HCT116 (cell line): ENCODE measurements around the gene CARNS1. TPM values are rescaled to one million over a fixed set of nuclear protein-coding genes. Genes with fewer than 3 reads are reported as not detected.
A peak's percentile ranks its signal among the peaks of the same experiment; 100 is the strongest.

Experiments used
- ATAC-seq: fragments of 200-7000 bp; cut with Tn5 transposase; 2 replicates; pipeline ENCODE4 v1.9.1; 2020; ENCODE audit warnings: mild to moderate bottlenecking, moderate library complexity
- BruUV-seq: library from RNA; stranded (reverse); fragments of 400-500 nt; replicated peaks from 2 replicates; lab custom pipeline; 2021; lab: Mats Ljungman, UMichigan
- CTCF ChIA-PET: fragments of 300-600 bp; sonication (Branson Sonifier 250); formaldehyde crosslinking; loops from one replicate; lab custom pipeline; 2021; ENCODE audit warnings: antibody characterized with exemption; lab: Charles Lee
- POLR2A ChIA-PET: fragments of 300-600, 350-600 bp; sonication (Branson Sonifier 250); formaldehyde crosslinking; loops from one replicate; lab custom pipeline; 2021; ENCODE audit warnings: antibody characterized with exemption; lab: Charles Lee
- RAD21 ChIA-PET, 2 experiments: fragments of 300-600 bp; sonication (Branson Sonifier 250); formaldehyde crosslinking; loops; one replicate each; lab custom pipeline; 2023; ENCODE audit warnings: low total read pairs in 2 of 2; ENCODE audit not compliant: uncharacterized antibody in 2 of 2, unreplicated experiment in 2 of 2, low non-redundant PET in 1 of 2; lab: Charles Lee
- DNase-seq: peaks from one replicate; pipeline ENCODE4 v3.0.0-alpha.2; 2010; ENCODE audit warnings: low read depth, low spot score
- H2AFZ ChIP-seq: fragments of 200-600 bp; shearing (Covaris generic), sonication (generic); 2 replicates; pipeline ENCODE4 v1.6.1; 2017; ENCODE audit warnings: low read depth, mixed run types, mixed read lengths, antibody characterized with exemption, low read length; ENCODE audit not compliant: poor library complexity, severe bottlenecking
- H3K27ac ChIP-seq: 2 replicates; pipeline ENCODE4 v1.5.1; 2012; ENCODE audit warnings: low read depth, low read length
- H3K27me3 ChIP-seq: fragments of 200-600 bp; sonication (generic); 2 replicates; pipeline ENCODE4 v1.6.1; 2016; ENCODE audit warnings: mixed run types, low read length, mixed read lengths; ENCODE audit not compliant: insufficient read depth
- H3K36me3 ChIP-seq, 2 experiments: fragments of 200-500 bp in 1 of 2; fragments of 200-600 bp in 1 of 2; sonication (Bioruptor generic) in 1 of 2; sonication (generic) in 1 of 2; 2 replicates each; pipeline versions ENCODE4 v1.5.1 to v1.6.1; 2014 to 2016; ENCODE audit warnings: low read length in 2 of 2, inconsistent platforms in 1 of 2, mixed read lengths in 1 of 2, mixed run types in 1 of 2; ENCODE audit not compliant: insufficient read depth in 2 of 2, control insufficient read depth in 1 of 2
- H3K4me1 ChIP-seq, 2 experiments: fragments of 200-600 bp in 1 of 2; sonication (generic) in 1 of 2; 2 replicates each; pipeline versions ENCODE4 v1.5.1 to v1.6.1; 2012 to 2017; ENCODE audit warnings: low read length in 2 of 2, inconsistent platforms in 1 of 2, mild to moderate bottlenecking in 1 of 2, mixed read lengths in 1 of 2, mixed run types in 1 of 2, moderate library complexity in 1 of 2; ENCODE audit not compliant: insufficient read depth in 2 of 2, control insufficient read depth in 1 of 2
- H3K4me2 ChIP-seq: fragments of 200-600 bp; sonication (generic); 2 replicates; pipeline ENCODE4 v1.6.1; 2017; ENCODE audit warnings: mixed run types, low read length, mixed read lengths
- H3K4me3 ChIP-seq, 2 experiments: fragments of 200-600 bp in 1 of 2; sonication (generic) in 1 of 2; replicated peaks in 1 of 2; 2 replicates each; pipeline ENCODE4 v1.5.1; 2011 to 2016; ENCODE audit warnings: low read length in 2 of 2, control low read depth in 1 of 2, low read depth in 1 of 2, mild to moderate bottlenecking in 1 of 2, mixed read lengths in 1 of 2, mixed run types in 1 of 2
- H3K79me2 ChIP-seq: fragments of 200-600 bp; sonication (generic); 2 replicates; pipeline ENCODE4 v1.6.1; 2017; ENCODE audit warnings: mild to moderate bottlenecking, mixed run types, low read length, moderate library complexity, mixed read lengths; ENCODE audit not compliant: insufficient read depth
- H3K9ac ChIP-seq: fragments of 200-600 bp; sonication (generic); 2 replicates; pipeline ENCODE4 v1.6.1; 2016; ENCODE audit warnings: low read length, mixed read lengths
- H3K9me2 ChIP-seq: fragments of 200-600 bp; sonication (generic), shearing (Covaris generic); 2 replicates; pipeline ENCODE4 v1.6.1; 2017; ENCODE audit warnings: mixed run types, mild to moderate bottlenecking, moderate library complexity; ENCODE audit not compliant: insufficient read depth
- H3K9me3 ChIP-seq, 2 experiments: fragments of 200-500 bp in 1 of 2; fragments of 200-600 bp in 1 of 2; sonication (Bioruptor generic) in 1 of 2; sonication (generic) in 1 of 2; 2 replicates each; pipeline ENCODE4 v1.6.1; 2014 to 2017; ENCODE audit warnings: low read length in 2 of 2, mixed read lengths in 2 of 2, inconsistent platforms in 1 of 2, low read depth in 1 of 2, mild to moderate bottlenecking in 1 of 2, mixed run types in 1 of 2, moderate library complexity in 1 of 2; ENCODE audit not compliant: control insufficient read depth in 1 of 2, insufficient read depth in 1 of 2
- H4K20me1 ChIP-seq: fragments of 200-600 bp; sonication (generic), shearing (Covaris generic); 2 replicates; pipeline ENCODE4 v1.6.1; 2017; ENCODE audit warnings: mixed run types, mild to moderate bottlenecking, moderate library complexity; ENCODE audit not compliant: insufficient read depth
- EGR1 ChIP-seq: IDR thresholded peaks from 2 replicates; pipeline ENCODE4 v1.6.1; 2012; ENCODE audit warnings: low read depth
- ELF1 ChIP-seq: IDR thresholded peaks from 2 replicates; pipeline ENCODE4 v1.6.1; 2012; ENCODE audit warnings: low read depth, borderline replicate concordance
- EZH2phosphoT487 ChIP-seq: fragments of 200-600 bp; IDR thresholded peaks from 2 replicates; pipeline ENCODE4 v1.6.1; 2018; ENCODE audit warnings: antibody characterized with exemption, borderline replicate concordance
- JUND ChIP-seq: IDR thresholded peaks from 2 replicates; pipeline ENCODE4 v1.6.1; 2012
- POLR2A ChIP-seq: IDR thresholded peaks from 2 replicates; pipeline ENCODE4 v1.7.0; 2011; ENCODE audit warnings: borderline replicate concordance; ENCODE audit not compliant: insufficient read depth, insufficient read length; ENCODE audit errors: extremely low read depth
- POLR2AphosphoS5 ChIP-seq: IDR thresholded peaks from 2 replicates; pipeline ENCODE4 v1.6.1; 2011; ENCODE audit warnings: mild to moderate bottlenecking, low read depth, low read length, moderate library complexity
- RAD21 ChIP-seq: IDR thresholded peaks from 2 replicates; pipeline ENCODE4 v1.6.1; 2012; ENCODE audit warnings: low read depth, mild to moderate bottlenecking
- REST ChIP-seq: IDR thresholded peaks from 2 replicates; pipeline ENCODE4 v1.6.1; 2012; ENCODE audit warnings: low read depth
- SIN3A ChIP-seq: IDR thresholded peaks from 2 replicates; pipeline ENCODE4 v1.6.1; 2012; ENCODE audit warnings: low read depth
- SP1 ChIP-seq: IDR thresholded peaks from 2 replicates; pipeline ENCODE4 v1.6.1; 2012; ENCODE audit warnings: low read depth
- TCF7L2 ChIP-seq: IDR thresholded peaks from 2 replicates; pipeline ENCODE4 v1.7.0; 2011; ENCODE audit warnings: borderline replicate concordance, inconsistent platforms; ENCODE audit not compliant: insufficient read depth, insufficient read length; ENCODE audit errors: extremely low read depth
- intact Hi-C: fragments of 100-400 bp; cut with micrococcal nuclease; formaldehyde crosslinking; loops from 2 replicates; pipeline ENCODE4 v1.10.0; 2022
- total RNA-seq: library from RNA; stranded (reverse); gene quantifications from one replicate; pipeline ENCODE4 v1.2.1, GENCODE V29; 2021; ENCODE audit not compliant: unreplicated experiment
- TF ChIP-seq, protein P1 (sequence below): IDR thresholded peaks from 2 replicates; pipeline ENCODE4 v1.6.1; 2012
- TF ChIP-seq, protein P2 (sequence below): IDR thresholded peaks from 2 replicates; pipeline ENCODE4 v1.6.1; 2011; ENCODE audit warnings: mild to moderate bottlenecking, low read length, moderate library complexity; ENCODE audit not compliant: insufficient replicate concordance; ENCODE audit errors: extremely low read depth
- TF ChIP-seq, protein P3 (sequence below): IDR thresholded peaks from 2 replicates; pipeline ENCODE4 v1.6.1; 2012

The CARNS1 gene
- total RNA-seq, 1 experiment from 2014 or later: 1.0 TPM

DNA sequence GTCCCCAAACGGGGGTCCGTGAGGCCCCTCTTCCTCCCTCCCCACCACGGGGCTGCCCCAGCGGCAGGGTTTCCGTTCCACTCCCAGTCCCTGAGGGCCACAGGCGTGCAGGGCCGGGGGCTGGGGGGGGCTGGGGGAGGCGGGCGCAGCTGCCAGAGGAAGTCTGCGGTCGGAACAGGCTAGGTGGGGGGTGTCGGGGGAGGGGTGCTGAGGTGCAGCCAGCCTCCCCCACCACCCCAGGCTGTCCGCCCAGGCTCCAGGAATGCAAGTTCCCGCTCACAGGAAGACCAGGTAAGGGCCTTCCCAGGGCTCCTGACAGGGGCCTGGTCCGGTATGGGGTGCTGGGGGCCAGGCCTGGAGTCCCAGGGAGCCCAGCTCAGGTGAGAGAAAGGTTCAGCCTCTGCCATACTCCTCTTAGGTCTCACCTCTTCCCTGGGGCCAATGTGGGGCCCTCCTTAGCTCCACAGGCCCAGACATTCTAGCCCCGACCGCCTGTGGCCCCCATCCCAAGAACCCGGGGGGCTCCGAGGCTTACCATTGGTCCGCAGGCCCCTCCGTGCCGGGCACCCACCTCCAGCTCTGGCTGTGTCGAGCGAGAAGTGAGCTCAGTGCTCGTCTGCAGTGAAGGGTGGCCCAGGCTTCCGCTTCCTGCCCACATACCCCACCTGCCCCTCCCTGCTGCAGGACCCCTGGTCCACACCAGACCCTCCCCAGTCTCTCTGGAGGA is 21.8 kb downstream of the CARNS1 start, which contains the start of gene PTPRCAP:
TSS of gene PTPRCAP (minus strand) at position 601 of the 727 bp plus-strand sequence. CDS start at position 538, 63 bp downstream.
- intact Hi-C loops: no loop called here
- Histone ChIP-seq H3K4me3 (no peak within 1 kb of the TSS), H3K79me2 (no peaks in the 10 kb centered on the region), H3K4me2 (no peak within 1 kb of the TSS), H3K9me2 (no peaks in the 10 kb centered on the region), H2AFZ (no peak within 1 kb of the TSS), H3K27ac (peak within 1 kb of the TSS; percentile 8; the same call in 1 of the 2 replicates), H3K9me3 (no peaks in the 10 kb centered on the region), H4K20me1 (no peaks in the 10 kb centered on the region), H3K36me3 (peaks cover 7 to 10% of the 10 kb centered on the region in 2 experiments; a peak in 3 of 4 replicates), H3K9ac (no peak within 1 kb of the TSS), H3K4me1 (peaks cover 0 to 20% of the 10 kb centered on the region in 2 experiments; a peak in 3 of 4 replicates), H3K27me3 (no peaks in the 10 kb centered on the region)
- ChIA-PET POLR2A (interaction anchor here (0.6 kb wide), 1 partner anchor 9 kb away, joined by 4 read pairs; the partner anchor contains the start of gene RPS6KB2), CTCF (no interaction called here), RAD21 (no interaction called here)
- no peak for DNase-seq
- BruUV-seq: no TSS peak
- TF ChIP-seq JUND (no peak), ELF1 (no peak), EZH2phosphoT487 (no peak), SP1 (no peak), SIN3A (no peak), REST (no peak), RAD21 (no peak), POLR2A (no peak), EGR1 (no peak), POLR2AphosphoS5 (no peak), TCF7L2 (no peak)
- TF ChIP-seq, protein P1, sequence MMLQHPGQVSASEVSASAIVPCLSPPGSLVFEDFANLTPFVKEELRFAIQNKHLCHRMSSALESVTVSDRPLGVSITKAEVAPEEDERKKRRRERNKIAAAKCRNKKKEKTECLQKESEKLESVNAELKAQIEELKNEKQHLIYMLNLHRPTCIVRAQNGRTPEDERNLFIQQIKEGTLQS: no peak
- TF ChIP-seq, protein P2, sequence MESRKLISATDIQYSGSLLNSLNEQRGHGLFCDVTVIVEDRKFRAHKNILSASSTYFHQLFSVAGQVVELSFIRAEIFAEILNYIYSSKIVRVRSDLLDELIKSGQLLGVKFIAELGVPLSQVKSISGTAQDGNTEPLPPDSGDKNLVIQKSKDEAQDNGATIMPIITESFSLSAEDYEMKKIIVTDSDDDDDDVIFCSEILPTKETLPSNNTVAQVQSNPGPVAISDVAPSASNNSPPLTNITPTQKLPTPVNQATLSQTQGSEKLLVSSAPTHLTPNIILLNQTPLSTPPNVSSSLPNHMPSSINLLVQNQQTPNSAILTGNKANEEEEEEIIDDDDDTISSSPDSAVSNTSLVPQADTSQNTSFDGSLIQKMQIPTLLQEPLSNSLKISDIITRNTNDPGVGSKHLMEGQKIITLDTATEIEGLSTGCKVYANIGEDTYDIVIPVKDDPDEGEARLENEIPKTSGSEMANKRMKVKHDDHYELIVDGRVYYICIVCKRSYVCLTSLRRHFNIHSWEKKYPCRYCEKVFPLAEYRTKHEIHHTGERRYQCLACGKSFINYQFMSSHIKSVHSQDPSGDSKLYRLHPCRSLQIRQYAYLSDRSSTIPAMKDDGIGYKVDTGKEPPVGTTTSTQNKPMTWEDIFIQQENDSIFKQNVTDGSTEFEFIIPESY: no peak
- TF ChIP-seq, protein P3, sequence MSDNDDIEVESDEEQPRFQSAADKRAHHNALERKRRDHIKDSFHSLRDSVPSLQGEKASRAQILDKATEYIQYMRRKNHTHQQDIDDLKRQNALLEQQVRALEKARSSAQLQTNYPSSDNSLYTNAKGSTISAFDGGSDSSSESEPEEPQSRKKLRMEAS: no peak
- ATAC-seq: no peak
